Panc1 (cell line): Measurements from ENCODE around the gene EYS. TPM values are rescaled to one million over a fixed set of nuclear protein-coding genes. Genes with fewer than 3 reads are reported as not detected.

ENCODE experiments used
- ATAC-seq: fragments of 200-7000 bp; cut with Tn5 transposase; 2 replicates; pipeline ENCODE4 v1.9.1; 2020; ENCODE audit warnings: mild to moderate bottlenecking, moderate library complexity
- BruUV-seq: library from RNA; stranded (reverse); fragments of 400-500 nt; replicated peaks from 2 replicates; lab custom pipeline; 2021; lab: Mats Ljungman, UMichigan
- CTCF ChIA-PET: fragments of 300-600 bp; sonication (Branson Sonifier 250); formaldehyde crosslinking; loops from one replicate; lab custom pipeline; 2022; ENCODE audit warnings: antibody characterized with exemption; lab: Charles Lee
- POLR2A ChIA-PET: fragments of 300-600 bp; sonication (Branson Sonifier 250); formaldehyde crosslinking; loops from one replicate; lab custom pipeline; 2022; ENCODE audit warnings: antibody characterized with exemption; lab: Charles Lee
- DNase-seq: peaks from one replicate; pipeline ENCODE4 v3.0.0-alpha.2; 2010; ENCODE audit warnings: low read depth, low spot score
- H3K27ac ChIP-seq: 2 replicates; pipeline ENCODE4 v1.5.1; 2011; ENCODE audit warnings: mild to moderate bottlenecking, low read length, inconsistent platforms
- H3K27me3 ChIP-seq: fragments of 200-500 bp; sonication (Bioruptor generic); 2 replicates; pipeline ENCODE4 v1.6.0; 2014; ENCODE audit warnings: low read length, inconsistent platforms; ENCODE audit not compliant: control insufficient read depth, insufficient read depth
- H3K36me3 ChIP-seq: fragments of 200-500 bp; sonication (Bioruptor generic); 2 replicates; pipeline ENCODE4 v1.5.1; 2014; ENCODE audit warnings: inconsistent platforms, mild to moderate bottlenecking, low read length, moderate library complexity; ENCODE audit not compliant: control insufficient read depth, insufficient read depth
- H3K4me1 ChIP-seq: 2 replicates; pipeline ENCODE4 v1.5.1; 2011; ENCODE audit warnings: inconsistent platforms, mild to moderate bottlenecking, low read length, moderate library complexity; ENCODE audit not compliant: control insufficient read depth, insufficient read depth
- H3K4me3 ChIP-seq, 2 experiments: 2 replicates each; pipeline ENCODE4 v1.5.1; 2011 to 2012; ENCODE audit warnings: low read depth in 2 of 2, low read length in 2 of 2, mild to moderate bottlenecking in 2 of 2, inconsistent platforms in 1 of 2, moderate library complexity in 1 of 2
- H3K9me3 ChIP-seq: fragments of 200-500 bp; sonication (Bioruptor generic); 2 replicates; pipeline ENCODE4 v1.5.1; 2014; ENCODE audit warnings: low read depth, mild to moderate bottlenecking, inconsistent platforms, low read length, moderate library complexity; ENCODE audit not compliant: control insufficient read depth, insufficient read depth
- POLR2AphosphoS5 ChIP-seq: IDR thresholded peaks from 2 replicates; pipeline ENCODE4 v1.6.1; 2012; ENCODE audit warnings: mild to moderate bottlenecking, low read depth, low read length, moderate library complexity
- SIN3A ChIP-seq: IDR thresholded peaks from 2 replicates; pipeline ENCODE4 v1.6.1; 2012; ENCODE audit warnings: low read depth, mild to moderate bottlenecking, low read length, moderate library complexity, borderline replicate concordance; ENCODE audit not compliant: insufficient read depth
- TCF7L2 ChIP-seq: IDR thresholded peaks from 2 replicates; pipeline ENCODE4 v1.6.1; 2011; ENCODE audit warnings: mild to moderate bottlenecking, low read depth, low read length, inconsistent platforms
- in situ Hi-C: cut with HindIII; loops from 2 replicates; pipeline ENCODE4 v1.10.0; 2016; ENCODE audit warnings: low sequenced_read_pairs, low pct_unique_long_range_greater_than_20kb
- intact Hi-C: fragments of 100-400 bp; cut with micrococcal nuclease; formaldehyde crosslinking; loops from one replicate; pipeline ENCODE4 v1.10.0; 2022; ENCODE audit not compliant: unreplicated experiment
- total RNA-seq: library from RNA; stranded (reverse); gene quantifications from one replicate; pipeline ENCODE4 v1.2.1, GENCODE V29; 2021; ENCODE audit not compliant: unreplicated experiment
- TF ChIP-seq, protein P1 (sequence below): fragments of 450-650 bp; IDR thresholded peaks from 2 replicates; pipeline ENCODE4 v1.5.1; 2017; ENCODE audit warnings: mild to moderate bottlenecking
- TF ChIP-seq, protein P2 (sequence below), 2 experiments: IDR thresholded peaks; 2 replicates each; pipeline ENCODE4 v1.6.1; 2011 to 2012; ENCODE audit warnings: low read depth in 2 of 2, control low read depth in 1 of 2, low read length in 1 of 2, mild to moderate bottlenecking in 1 of 2, moderate library complexity in 1 of 2; ENCODE audit not compliant: insufficient read depth in 1 of 2

The EYS gene
- total RNA-seq, 1 experiment from 2014 or later = not detected

DNA sequence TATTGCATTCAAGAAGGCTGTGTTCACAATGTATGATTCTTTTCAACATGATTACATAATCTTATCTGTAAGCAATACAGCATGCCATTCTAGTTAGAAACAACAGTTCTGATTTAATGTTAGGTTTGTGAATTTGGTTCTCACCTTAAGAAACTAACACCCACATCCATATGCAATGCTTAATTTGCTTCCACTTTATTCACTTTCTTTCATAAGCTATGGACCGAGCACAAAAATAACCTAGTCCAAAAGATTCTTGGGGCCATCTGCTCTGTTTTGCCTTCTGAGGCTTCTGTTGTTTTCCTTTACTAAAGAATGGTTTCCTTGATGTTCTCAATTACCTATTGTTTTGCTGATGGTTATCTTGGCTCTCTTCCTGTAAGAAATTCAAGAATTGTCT, 258.2 kb downstream of the EYS start:
- DNase-seq (no peak), ATAC-seq (no peak)
- TF ChIP-seq, protein P1, sequence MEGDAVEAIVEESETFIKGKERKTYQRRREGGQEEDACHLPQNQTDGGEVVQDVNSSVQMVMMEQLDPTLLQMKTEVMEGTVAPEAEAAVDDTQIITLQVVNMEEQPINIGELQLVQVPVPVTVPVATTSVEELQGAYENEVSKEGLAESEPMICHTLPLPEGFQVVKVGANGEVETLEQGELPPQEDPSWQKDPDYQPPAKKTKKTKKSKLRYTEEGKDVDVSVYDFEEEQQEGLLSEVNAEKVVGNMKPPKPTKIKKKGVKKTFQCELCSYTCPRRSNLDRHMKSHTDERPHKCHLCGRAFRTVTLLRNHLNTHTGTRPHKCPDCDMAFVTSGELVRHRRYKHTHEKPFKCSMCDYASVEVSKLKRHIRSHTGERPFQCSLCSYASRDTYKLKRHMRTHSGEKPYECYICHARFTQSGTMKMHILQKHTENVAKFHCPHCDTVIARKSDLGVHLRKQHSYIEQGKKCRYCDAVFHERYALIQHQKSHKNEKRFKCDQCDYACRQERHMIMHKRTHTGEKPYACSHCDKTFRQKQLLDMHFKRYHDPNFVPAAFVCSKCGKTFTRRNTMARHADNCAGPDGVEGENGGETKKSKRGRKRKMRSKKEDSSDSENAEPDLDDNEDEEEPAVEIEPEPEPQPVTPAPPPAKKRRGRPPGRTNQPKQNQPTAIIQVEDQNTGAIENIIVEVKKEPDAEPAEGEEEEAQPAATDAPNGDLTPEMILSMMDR = no peak
- BruUV-seq = no TSS peak
- ChIA-PET CTCF (interaction anchor here (0.6 kb wide), 1 partner anchor 326 kb away, joined by 5 read pairs; no protein-coding TSS in a partner anchor), POLR2A (no interaction called here)
- no peaks in the 10 kb centered on the region for H3K27me3 ChIP-seq
- intact Hi-C loops (no loop called here), in situ Hi-C loops (no loop called here)
- H3K9me3 ChIP-seq = peaks cover 21% of the 10 kb centered on the region
- no peak overlapping the region for H3K27ac ChIP-seq
- H3K36me3 ChIP-seq = no peaks in the 10 kb centered on the region
- no peak overlapping the region for H3K4me3 ChIP-seq
- no peaks in the 10 kb centered on the region for H3K4me1 ChIP-seq

DNA sequence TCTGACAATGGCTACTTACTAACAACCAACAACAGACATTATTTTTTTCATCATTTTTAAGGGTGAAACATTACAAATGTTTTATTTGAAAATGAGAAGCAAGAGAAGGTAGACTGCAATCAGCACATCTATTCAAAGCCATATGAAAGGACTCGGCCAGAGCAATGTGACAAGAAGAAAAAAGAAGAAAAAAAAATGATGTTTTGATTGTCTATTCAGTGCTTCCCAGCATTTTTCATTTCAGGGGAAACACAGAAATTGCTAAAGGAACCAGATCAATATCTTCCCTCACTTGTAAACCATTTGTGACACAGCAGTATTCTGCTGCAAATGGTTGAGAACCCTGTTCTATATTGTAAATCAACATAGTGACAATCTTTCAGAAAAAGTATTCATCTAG, 270.7 kb downstream of the EYS start:
- ChIA-PET POLR2A (no interaction called here), CTCF (no interaction called here)
- DNase-seq = no peak
- intact Hi-C loops = no loop called here
- Histone ChIP-seq H3K9me3 (0 out of 2 replicates have a peak, but pooled peaks cover 3% of the 10 kb centered on the region), H3K27ac (no peak overlapping the region), H3K4me1 (no peaks in the 10 kb centered on the region), H3K27me3 (no peaks in the 10 kb centered on the region), H3K4me3 (no peak overlapping the region), H3K36me3 (no peaks in the 10 kb centered on the region)
- in situ Hi-C loops = no loop called here
- TF ChIP-seq TCF7L2 (no peak), SIN3A (no peak), POLR2AphosphoS5 (no peak)
- TF ChIP-seq, protein P2, sequence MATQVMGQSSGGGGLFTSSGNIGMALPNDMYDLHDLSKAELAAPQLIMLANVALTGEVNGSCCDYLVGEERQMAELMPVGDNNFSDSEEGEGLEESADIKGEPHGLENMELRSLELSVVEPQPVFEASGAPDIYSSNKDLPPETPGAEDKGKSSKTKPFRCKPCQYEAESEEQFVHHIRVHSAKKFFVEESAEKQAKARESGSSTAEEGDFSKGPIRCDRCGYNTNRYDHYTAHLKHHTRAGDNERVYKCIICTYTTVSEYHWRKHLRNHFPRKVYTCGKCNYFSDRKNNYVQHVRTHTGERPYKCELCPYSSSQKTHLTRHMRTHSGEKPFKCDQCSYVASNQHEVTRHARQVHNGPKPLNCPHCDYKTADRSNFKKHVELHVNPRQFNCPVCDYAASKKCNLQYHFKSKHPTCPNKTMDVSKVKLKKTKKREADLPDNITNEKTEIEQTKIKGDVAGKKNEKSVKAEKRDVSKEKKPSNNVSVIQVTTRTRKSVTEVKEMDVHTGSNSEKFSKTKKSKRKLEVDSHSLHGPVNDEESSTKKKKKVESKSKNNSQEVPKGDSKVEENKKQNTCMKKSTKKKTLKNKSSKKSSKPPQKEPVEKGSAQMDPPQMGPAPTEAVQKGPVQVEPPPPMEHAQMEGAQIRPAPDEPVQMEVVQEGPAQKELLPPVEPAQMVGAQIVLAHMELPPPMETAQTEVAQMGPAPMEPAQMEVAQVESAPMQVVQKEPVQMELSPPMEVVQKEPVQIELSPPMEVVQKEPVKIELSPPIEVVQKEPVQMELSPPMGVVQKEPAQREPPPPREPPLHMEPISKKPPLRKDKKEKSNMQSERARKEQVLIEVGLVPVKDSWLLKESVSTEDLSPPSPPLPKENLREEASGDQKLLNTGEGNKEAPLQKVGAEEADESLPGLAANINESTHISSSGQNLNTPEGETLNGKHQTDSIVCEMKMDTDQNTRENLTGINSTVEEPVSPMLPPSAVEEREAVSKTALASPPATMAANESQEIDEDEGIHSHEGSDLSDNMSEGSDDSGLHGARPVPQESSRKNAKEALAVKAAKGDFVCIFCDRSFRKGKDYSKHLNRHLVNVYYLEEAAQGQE (IDR thresholded peaks at IDR 0.05; ENCODE audit: insufficient read depth in 1 of 2, low read depth in 2 of 2, low read length in 1 of 2) = no peak
- TF ChIP-seq, protein P1 = no peak
- no peak for ATAC-seq
- BruUV-seq = no TSS peak
